ENCODE data around the gene AAGAB.
"Not testable (repeated sequence)": the region's sequence is repeated elsewhere in the genome, so short reads cannot be mapped to it uniquely, and the experiment has no call there.

Gene AAGAB

DNA sequence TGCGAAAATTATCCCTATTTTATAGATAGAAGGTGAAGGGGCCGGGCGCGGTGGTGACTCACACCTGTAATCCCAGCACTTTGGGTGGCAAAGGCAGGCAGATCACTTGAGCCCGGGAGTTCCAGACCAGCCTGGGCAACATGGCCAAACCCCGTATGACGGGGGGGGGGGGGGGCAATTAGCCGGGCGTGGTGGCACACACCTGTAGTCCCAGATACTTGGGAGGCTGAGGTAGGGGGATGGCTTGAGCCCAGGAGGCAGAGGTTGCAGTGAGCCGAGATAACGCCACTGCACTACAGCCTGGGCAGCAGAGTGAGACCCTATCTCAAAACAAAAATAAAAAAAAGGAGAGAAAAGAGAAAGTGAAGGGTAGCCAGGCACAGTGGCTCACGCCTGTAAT lies 1.4 kb downstream of the AAGAB start:
- no peak for DNase-seq

DNA sequence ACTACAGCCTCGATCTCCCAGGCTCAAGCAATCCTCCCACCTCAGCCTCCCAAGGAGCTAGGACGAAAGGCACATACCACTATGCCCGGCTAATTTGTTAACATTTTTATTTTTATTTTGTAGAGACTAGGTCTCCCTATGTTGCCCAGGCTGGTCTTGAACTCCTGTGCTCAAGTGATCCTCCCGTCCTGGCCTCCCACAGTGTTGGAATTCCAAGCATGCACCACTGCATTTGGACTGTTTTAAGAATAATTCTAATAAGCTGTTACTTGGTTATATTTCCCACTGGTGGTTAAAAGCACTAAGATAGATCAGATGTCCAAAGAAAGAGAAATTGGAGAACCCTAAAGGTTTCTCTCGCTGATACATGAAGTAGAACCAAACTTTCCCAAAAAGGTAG lies 3.1 kb downstream of the AAGAB start:
- DNase-seq, result no peak

DNA sequence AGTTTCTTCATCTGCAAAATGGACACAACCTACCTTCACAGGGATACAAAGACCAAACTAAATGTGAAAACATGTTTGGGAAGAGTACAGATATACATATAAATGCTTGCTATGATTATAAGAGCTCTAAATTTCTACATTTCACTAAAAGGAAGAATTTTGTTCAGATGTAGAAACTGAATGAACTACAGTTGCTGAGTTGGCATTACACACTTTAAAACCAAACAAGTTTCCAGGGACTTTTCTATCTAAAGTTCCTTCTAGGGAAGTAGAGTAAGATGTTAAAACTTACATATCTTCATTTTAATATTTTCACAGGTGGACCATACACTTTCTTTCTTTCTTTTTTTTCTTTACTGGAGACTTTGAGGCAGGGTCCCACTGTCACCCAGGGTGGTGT lies 4.6 kb downstream of the AAGAB start:
- no peak for DNase-seq

DNA sequence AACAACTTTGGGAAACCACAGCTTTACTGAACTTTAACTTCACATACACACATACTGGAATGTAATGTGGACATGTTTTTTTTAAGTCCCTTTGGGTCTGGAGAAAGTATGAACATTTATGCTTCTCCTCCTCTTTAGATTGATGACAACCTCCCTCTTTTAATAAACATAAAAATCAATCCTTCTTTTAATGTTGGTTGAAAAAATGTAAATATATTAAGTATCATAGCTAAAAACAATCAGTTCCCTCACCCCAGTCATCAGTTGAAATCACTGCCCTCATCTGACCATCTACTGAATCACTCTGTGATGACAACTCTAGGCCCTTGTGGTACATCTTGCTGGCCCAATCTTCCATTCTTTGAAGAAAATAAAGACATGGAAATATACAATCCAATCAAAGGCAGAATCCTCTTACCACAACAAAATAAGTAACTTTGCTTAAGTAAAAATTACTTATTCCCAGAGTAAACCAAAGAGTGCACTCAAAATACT lies 6.4 kb downstream of the AAGAB start:
- DNase-seq, result no peak

DNA sequence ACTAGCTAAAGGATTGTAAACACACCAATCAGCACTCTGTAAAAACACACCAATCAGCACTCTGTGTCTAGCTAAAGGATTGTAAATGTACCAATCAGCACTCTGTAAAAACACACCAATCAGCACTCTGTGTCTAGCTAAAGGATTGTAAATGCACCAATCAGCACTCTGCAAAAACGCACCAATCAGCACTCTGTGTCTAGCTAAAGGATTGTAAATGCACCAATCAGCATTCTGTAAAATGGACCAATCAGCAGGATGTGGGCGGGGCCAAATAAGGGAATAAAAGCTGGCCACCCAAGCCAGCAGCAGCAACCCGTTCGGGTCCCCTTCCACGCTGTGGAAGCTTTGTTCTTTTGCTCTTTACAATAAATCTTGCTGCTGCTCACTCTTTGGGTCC lies 7.9 kb downstream of the AAGAB start:
- not testable (repeated sequence) for DNase-seq

DNA sequence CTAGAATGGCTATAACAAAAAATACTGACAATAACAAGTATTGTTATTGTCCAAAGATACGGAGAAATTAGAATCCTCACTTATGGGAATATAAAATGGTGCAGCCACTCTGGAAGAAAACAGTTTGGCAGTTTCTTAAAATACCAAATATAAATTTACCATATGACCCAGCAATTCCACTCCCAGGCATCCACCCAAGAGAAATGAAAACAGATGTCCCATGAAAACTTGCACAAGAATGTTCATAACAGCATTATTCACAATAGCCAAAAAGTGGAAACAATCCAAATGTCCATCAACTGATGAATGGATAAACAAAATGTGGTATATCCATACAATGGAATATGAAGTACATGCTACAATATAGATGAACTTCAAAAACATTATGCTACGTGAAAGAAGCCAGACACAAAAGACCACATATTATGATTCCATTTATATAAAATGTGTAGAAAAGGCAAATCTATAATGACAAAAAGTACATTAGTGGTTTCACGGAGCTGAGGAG lies 9.4 kb downstream of the AAGAB start:
- no peak for DNase-seq

DNA sequence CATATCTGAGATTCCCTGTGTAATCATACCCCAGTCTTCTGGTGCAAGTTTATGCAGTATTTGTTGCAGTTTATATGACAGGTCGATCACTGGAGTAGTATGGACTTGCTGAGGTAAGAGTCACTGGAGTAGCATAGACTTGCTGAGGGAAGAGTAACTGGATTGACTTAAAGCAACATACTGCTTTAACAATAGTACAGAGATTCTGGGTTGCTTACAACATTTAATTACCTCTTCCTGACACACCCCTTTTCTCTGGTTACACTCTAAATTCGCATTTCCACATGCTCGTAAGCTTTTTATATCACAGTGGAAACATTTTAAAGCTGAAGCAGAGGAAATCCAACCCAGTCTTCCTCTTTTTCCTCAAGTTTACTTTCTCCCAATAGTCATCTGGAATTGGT lies 11.8 kb downstream of the AAGAB start:
- no peak for DNase-seq

DNA sequence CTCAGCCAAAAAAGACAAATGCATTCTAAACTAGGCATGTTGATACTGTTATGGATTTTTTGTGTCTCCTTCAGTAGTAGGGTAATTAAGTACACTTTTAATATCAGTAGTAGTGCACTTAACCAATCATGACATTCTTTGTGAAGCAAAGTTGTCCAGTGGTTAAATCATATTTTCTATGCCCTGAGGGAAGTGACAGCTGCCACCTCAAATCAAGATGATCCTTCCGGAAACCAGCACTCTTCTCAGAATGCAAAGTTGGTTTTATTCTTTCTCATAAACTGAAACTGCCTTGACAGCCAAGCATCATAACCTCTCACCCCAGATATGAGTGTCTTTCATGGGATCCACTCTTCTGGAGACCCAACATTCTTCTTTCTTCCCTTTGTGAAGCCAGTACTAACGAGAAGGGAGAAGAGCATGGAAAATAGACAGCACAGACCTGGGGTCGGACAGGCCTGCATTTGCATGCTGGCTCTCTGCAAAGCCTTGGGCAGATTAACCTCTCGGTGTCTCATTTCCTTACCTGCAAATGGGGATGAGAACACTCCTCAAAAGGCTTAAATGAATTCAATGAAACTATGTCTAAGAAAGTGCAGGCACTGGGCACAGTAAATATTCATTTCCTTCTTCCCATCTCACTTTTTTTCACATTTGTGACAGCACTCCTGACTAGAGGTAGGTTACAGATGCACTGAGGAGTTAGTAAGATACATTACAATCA lies 13.2 kb downstream of the AAGAB start:
- peak; percentile 32 for DNase-seq

DNA sequence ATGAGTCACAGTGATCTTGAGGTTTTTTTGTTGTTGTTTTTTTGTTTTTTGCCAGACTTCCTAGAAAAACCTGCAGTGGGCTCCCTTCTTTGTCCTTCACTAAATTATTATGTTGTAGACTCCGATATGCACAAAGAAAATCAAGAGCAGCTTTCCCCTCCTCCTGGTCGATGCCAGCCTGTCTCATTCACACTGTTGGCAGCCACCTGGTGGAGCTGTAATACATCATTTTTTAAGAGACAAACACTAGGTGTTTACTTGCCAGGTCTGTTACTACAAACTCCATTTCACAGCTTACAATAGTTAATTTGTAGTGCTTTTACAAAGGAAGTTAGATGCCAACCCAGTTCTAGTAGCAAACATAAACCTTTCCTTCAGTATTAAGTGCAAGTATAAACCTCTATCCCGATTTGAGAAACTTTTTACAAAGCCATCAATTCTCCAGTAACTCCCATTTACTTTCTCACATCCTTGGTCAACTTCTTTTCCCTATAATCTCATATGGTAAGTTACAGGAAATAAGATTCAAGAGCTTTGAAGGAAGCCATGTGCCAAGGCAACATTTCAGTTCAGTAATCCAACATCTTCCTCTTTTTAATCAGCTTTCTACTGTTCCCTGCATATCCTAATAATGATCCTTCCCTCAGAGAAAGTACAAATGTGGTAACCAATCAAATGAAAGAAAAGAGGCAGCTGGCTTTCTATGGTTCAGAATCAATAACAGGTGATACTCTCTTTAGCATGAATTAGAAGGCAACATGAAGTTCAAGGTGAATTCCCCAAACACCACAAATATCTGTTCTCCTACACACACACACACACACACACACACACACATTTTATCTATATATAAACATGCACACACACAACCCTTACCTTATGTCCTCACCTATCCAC lies 14.0 kb downstream of the AAGAB start:
- DNase-seq, result no peak

DNA sequence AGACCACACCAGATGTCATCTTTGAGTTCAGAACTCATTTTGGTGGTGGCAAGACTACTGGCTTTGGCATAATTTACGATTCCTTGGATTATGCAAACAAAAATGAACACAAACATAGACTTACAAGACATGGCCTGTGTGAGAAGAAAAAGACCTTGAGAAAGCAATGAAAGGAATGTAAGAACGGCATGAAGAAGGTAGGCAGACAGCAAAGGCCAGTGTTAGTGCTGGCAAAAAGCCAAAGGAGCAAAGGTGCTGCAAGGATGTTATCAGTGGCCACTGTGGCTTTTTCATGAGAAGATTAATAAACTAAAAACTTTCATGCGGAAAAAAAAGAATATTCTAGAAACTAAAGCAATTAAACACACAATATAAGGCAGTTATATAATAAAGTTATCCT lies 21.9 kb downstream of the AAGAB start:
- no peak for DNase-seq

DNA sequence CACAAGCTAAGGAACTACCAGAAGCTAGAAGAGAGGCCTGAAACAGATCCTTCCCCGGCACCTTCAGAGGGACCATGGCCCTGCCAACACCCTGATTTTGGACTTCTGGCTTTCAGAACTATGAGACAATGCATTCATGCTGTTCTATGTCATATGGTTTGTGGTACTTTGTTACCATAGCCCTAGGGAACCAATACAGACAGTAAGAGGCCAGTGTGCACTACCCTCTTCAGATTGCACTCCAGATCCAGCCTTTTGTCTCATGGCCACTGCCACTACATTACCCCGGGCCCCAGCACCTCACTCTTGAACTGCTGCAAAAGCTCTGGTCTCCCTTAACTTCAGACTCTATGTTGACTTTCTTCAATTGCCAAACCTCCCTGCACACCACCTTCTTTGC lies 24.0 kb downstream of the AAGAB start:
- no peak for DNase-seq

DNA sequence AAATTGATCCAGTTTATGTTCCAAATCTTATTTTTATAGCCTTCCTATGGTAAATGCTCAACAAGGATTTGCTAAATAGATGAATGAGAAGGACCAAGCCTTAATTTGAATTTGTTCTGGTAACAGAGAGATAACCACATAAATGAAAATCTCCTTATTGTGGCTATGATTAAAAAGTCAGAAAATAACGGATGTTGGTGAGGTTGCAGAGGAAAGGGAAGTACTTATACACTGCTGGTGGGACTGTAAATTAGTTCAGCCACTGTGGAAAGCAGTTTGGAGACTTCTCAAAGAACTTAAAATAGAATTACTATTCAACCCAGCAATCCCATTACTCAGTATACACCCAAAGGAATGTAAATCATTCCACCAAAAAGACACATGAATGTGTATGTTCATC lies 26.2 kb downstream of the AAGAB start:
- no peak for DNase-seq

DNA sequence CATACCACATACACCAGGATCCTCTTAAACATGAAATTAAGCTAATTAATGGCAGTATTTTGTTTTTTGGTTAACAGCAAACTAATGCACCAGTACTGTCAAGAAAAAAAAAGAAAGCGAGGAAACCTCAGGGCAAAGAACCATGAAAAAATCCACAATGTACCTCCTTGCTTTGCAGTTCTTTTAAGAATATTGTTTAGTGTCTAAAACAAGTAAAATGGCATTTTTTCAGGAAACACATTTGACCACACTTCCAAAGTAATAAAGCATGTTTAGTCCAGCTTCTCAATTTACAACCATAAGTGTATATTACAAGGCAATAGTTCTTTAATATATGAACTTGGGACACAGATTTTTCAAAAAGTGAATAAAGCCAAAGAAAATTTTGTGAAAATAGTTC lies 26.6 kb downstream of the AAGAB start:
- no peak for DNase-seq

DNA sequence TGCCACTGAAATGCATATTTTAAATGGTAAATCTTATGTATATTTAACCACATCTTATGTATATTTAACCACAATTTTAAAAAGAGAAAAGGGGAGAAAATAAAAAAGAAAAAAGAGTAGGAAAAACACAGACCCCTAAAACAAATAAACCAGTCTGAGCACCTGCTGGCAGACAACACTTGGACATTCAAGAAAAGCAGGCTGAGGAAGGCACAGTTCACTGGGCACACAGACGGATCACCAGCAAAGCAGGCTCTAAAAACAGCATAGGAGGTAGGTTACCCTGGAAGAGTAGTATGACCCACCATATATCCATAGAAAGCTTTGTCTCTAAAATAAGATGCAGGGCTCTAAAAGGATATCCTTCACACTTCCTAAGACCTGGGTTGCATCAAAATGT lies 27.0 kb downstream of the AAGAB start:
- DNase-seq, result no peak

DNA sequence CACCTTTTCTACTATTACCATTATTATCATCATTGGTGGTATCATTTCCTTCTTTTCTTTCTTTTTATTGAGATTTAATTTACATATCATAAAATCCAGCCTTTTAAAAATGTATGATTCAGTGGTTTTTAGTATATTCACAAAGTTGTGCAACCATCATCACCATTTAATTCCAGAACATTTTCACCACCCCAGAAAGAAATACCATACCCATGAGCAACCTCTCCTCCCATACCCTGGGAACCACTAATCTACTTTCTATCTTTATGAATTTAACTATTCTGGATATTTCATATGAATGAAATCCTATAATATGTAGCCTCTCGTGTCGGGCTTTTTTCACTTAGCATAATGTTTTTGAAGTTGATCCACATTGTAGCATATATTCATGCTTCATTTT lies 29.1 kb downstream of the AAGAB start:
- no peak for DNase-seq

DNA sequence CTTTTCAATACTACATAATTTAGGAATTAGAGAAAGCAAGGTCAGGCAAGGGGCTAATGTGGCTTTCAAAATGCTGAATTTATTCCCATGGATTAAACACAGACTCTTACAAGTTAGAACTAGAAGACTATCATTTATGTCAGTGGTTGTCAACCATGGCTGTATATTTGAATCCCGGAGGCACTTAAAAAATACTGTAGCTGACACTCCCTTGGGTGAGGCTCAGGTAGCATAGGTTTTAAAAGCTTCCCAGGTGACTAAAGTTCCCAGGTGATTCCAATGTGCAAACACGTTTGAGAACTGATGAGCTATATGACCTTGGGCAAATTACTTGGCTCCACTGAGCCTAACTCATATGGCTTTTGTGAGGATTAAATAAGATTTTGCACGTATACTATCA lies 29.6 kb downstream of the AAGAB start:
- no peak for DNase-seq

DNA sequence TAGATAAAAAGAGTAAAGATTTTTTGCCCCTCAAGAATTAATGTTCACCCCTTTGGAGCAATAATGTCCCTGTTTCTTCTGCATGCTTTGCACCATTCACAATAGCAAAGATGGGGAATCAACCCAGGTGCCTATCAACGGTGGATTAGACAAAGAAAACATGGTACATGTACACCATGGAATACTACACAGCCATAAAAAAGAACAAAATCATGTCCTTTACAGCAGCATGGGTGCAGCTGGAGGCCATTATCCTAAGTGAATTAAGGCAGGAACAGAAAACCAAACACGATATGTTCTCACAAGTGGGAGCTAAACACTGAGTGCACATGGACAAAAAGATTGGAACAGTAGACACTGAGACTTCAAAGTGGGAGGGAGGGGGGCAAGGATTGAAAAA lies 35.2 kb downstream of the AAGAB start:
- DNase-seq, result no peak

DNA sequence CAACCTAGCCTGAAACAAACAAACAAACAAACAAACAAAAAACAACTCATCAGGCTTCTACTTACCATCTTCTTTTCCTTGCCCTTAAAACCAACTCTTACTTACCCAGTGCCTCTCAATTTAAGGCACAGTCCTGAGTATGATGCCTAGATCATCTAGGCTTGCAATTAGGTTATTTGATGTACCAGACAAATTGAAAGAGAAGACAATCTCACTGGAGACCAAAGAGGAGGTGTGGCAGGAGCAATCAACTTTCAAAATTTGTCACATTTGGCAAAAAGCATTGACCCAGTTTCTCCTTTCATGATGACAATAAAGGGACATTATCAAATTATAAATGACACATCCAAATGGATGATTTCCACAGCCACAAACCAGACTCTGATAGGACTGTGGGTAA lies 36.0 kb downstream of the AAGAB start:
- no peak for DNase-seq

DNA sequence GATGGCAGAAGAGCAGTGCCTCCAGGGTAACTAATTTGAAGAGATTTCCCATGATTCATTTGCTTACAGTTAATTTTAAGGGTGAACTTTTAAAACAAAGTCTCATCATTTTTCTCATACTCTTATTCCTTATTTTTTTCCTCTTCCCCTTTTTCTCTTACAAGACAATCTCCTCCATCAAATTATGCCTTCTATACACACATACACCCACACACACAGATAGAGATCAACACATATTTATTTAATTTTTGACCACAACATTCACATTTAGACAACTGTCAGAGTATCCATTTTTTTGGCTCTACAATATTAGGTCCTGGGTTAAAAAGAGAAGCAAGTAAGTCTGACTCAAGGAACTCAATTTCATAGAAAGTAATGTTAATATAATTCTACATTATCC lies 37.6 kb downstream of the AAGAB start:
- DNase-seq, result no peak

DNA sequence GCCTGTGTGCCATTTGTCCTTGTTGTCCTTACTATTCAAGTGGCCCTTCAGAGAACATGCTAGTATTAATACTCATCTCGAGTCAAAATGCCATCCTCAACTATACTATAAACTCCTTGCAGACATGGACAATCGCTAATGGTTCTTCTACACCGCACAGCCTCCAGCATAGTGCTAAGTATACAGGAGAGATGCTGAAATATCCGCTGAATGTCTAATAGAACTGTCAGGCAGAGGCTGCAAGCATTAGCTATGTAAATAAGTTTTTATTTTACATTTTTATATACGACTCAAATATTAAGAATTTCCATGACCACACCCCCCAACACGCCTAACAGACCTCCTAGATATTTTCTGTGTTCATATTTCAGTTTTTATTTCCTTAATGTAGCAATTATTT lies 39.4 kb downstream of the AAGAB start:
- DNase-seq, result no peak

DNA sequence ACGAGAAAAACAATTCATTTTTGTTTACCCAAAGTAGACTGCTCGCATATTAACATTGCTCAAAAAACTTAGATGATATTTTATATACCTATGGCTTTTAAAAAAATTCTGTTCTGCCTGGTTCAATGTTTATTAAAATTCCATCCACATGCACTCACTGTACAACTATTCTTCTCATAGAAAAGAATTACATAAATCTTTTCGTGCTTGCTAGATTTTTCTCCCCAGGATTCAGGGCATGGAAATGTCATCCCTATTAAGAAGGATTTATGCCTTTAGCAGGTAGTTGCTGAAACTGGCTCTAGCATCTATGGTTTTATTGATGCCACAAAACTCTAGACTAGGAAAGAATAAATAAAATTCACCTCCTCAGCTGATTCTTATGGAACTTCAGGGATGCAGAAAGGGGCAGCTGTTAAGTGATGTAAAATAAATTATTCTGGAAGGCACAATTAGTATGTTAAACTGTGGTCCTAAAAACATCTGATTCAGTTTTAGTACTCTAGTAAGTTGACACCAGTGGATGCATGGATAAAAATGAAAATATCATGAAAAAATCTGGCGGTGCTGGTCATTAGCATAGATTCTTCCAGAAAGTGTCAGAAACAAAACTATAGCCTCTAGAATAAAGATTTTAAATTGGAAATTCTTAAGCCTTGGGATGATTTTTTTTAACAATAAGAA lies 41.6 kb downstream of the AAGAB start:
- no peak for DNase-seq

DNA sequence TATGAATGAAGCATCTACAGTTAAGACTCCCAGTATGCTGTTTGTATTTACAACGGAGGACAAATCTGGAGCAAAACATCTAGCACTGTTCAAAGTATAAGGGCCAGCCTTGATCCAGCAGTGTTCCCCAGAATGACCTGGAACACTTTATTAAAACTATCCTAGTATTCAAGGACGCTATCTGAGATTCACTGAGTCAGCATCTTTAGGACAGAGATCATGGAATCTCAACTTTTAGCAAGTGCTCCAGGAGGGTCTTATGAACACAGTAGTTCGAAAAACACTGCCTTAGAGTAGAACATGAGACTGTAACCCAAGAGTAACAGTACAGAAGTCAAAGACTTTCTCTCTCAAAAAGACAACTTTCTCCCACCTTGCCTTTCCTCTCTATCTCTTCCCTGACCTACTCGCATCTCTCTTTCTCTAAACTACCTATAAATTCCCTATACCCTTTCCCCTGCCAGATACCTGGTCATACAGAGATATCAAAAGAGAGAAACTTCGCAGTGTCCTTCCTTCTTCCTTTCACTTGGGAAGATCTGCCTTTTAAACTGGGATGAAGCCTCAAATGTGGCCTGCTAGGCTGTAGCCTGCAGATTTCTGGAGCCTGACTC lies 43.8 kb downstream of the AAGAB start:
- DNase-seq, result no peak

DNA sequence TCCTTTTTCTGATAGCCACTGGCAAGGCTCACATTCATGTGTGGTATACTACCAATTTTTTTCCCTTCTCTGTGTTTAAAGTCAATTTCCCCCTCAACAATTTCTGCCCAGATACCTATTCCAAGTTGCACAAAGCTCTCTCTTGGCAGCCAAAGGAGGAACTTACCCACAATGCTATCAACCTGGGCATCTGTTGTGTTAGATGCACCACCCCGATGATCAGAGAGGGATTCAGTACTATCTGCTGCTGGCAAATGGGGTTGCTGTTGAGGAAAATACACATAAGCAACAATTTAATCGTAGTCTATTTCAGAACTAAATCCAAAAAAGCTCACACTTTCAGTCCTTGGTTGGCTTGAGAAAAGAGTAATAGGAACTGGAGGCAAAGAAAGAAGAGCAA lies 46.1 kb downstream of the AAGAB start:
- DNase-seq, result no peak

Measured in stimulated activated naive CD4-positive, alpha-beta T cell treated with Interleukin-2 at 50 U/mL for 16 hours (primary cell).